Cardiac muscle cell (in vitro differentiated cells and primary cell): ENCODE results near the gene ZNF207. TPM values are rescaled to one million over a fixed set of nuclear protein-coding genes. Genes with fewer than 3 reads are reported as not detected.

Experiments
- DNase-seq, 2 donors: peaks; one replicate each; pipeline versions ENCODE4 v3.0.0 to v3.0.0-alpha.2; 2010 to 2017; ENCODE audit warnings: low read depth in 1 of 2, low spot score in 1 of 2
- H3K27ac ChIP-seq: fragments of 200-600 bp; sonication (generic); 2 replicates; pipeline ENCODE4 v1.5.1; 2016
- H3K27me3 ChIP-seq: fragments of 200-600 bp; sonication (generic); 2 replicates; pipeline ENCODE4 v1.6.0; 2016; ENCODE audit warnings: control low read depth
- H3K36me3 ChIP-seq: fragments of 200-600 bp; sonication (generic); 2 replicates; pipeline ENCODE4 v1.5.1; 2016; ENCODE audit warnings: control low read depth
- H3K4me1 ChIP-seq: fragments of 200-600 bp; sonication (generic); 2 replicates; pipeline ENCODE4 v1.8.1; 2017; ENCODE audit warnings: low read depth, mild to moderate bottlenecking, mixed run types
- H3K4me3 ChIP-seq: fragments of 200-600 bp; sonication (generic); 2 replicates; pipeline ENCODE4 v1.5.1; 2016; ENCODE audit warnings: mild to moderate bottlenecking
- H3K9me3 ChIP-seq: fragments of 200-600 bp; sonication (generic); 2 replicates; pipeline ENCODE4 v1.5.1; 2017; ENCODE audit warnings: low read depth, mild to moderate bottlenecking, control low read depth
- polyA plus RNA-seq: library from polyadenylated mRNA; unstranded; fragments of >200 nt; fragmentation: Nextera tagmentation; extraction: Ambion mirVana; gene quantifications from 2 replicates; pipeline ENCODE4 v1.2.1, GENCODE V29; 2016
- total RNA-seq: library from RNA; depleted of rRNA; stranded (reverse); fragments of >200 nt; gene quantifications from 2 replicates; pipeline ENCODE4 v1.2.3, GENCODE V29; 2016
- TF ChIP-seq, protein P1 (sequence below): IDR thresholded peaks from 2 replicates; pipeline ENCODE4 v1.5.1; 2012; ENCODE audit warnings: low read depth, mild to moderate bottlenecking, low read length

The ZNF207 gene
- total and polyA plus RNA-seq, 2 experiments from 2014 or later: 114 to 135 TPM

DNA sequence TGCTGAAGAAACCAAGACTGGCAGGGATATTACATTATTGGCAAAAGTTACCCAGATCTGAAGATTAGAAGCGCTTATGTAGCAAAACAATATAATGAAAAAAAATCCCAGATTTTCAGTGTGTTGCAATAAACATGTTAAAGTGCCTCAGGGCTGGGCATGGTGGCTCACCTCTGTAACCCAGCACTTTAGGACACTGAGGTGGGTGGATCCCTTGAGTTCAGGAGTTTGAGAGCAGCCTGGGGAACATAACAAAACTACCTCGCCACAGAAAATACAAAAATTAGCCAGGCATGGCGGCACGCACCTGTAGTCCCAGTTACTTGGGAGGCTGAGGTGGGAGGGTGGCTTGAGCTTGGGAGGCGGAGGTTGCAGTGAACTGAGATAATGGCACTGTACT lies 6.8 kb downstream of the ZNF207 start:
- Histone ChIP-seq H3K4me3 (no peak overlapping the region), H3K36me3 (peaks cover 53% of the 10 kb centered on the region)
- DNase-seq: no peak

DNA sequence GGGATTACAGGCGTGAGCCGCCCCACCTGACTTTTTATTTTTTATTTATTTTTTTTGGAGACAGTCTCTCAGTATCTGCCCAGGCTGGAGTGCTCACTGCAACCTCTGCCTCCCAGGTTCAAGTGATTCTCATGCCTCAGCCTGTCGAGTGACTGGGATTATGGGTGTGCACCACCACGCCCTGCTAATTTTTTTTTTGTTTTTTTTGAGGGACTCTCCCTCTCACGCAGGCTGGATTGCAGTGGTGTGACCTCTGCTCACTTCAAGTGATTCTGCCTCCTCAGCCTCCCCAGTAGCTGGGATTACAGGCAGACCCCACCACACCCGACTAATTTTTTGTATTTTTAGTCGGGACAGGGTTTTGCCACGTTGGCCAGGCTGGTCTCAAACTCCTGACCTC lies 7.7 kb downstream of the ZNF207 start:
- peaks cover 62% of the 10 kb centered on the region for H3K36me3 ChIP-seq
- H3K9me3 ChIP-seq: no peaks in the 10 kb centered on the region
- TF ChIP-seq, protein P1, sequence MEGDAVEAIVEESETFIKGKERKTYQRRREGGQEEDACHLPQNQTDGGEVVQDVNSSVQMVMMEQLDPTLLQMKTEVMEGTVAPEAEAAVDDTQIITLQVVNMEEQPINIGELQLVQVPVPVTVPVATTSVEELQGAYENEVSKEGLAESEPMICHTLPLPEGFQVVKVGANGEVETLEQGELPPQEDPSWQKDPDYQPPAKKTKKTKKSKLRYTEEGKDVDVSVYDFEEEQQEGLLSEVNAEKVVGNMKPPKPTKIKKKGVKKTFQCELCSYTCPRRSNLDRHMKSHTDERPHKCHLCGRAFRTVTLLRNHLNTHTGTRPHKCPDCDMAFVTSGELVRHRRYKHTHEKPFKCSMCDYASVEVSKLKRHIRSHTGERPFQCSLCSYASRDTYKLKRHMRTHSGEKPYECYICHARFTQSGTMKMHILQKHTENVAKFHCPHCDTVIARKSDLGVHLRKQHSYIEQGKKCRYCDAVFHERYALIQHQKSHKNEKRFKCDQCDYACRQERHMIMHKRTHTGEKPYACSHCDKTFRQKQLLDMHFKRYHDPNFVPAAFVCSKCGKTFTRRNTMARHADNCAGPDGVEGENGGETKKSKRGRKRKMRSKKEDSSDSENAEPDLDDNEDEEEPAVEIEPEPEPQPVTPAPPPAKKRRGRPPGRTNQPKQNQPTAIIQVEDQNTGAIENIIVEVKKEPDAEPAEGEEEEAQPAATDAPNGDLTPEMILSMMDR: no peak
- DNase-seq: no peak
- H3K27me3 ChIP-seq: no peaks in the 10 kb centered on the region
- H3K27ac ChIP-seq: no peak overlapping the region
- no peak overlapping the region for H3K4me3 ChIP-seq
- H3K4me1 ChIP-seq: peaks cover 16% of the 10 kb centered on the region

More for the DNA sequence above, 6.8 kb downstream of the ZNF207 start:
- Histone ChIP-seq H3K27ac (no peak overlapping the region), H3K27me3 (no peaks in the 10 kb centered on the region), H3K4me1 (peaks cover 23% of the 10 kb centered on the region), H3K9me3 (no peaks in the 10 kb centered on the region)
- TF ChIP-seq, protein P1: no peak

DNA sequence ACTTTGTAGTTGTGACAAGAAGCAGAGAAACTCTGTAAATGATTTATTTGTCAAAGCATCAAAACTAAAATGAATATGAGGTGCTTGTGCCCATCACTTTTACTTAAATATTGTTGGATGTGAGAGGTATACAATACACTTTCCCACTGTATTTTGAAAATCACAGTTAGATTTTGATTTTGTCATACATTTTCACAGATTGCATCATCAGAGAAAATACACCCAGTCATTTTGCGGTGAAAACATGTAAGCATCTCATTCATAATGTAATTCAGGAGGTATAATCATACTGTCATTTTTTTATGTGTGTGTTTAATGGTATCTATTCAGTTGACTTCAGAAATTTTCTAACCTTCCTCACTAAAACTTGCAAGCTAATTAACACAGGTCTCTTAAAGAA lies 11.3 kb downstream of the ZNF207 start:
- Histone ChIP-seq H3K27me3 (no peaks in the 10 kb centered on the region), H3K4me3 (no peak overlapping the region), H3K9me3 (no peaks in the 10 kb centered on the region), H3K27ac (no peak overlapping the region), H3K36me3 (peaks cover 82% of the 10 kb centered on the region), H3K4me1 (no peaks in the 10 kb centered on the region)
- TF ChIP-seq, protein P1: no peak
- no peak for DNase-seq

DNA sequence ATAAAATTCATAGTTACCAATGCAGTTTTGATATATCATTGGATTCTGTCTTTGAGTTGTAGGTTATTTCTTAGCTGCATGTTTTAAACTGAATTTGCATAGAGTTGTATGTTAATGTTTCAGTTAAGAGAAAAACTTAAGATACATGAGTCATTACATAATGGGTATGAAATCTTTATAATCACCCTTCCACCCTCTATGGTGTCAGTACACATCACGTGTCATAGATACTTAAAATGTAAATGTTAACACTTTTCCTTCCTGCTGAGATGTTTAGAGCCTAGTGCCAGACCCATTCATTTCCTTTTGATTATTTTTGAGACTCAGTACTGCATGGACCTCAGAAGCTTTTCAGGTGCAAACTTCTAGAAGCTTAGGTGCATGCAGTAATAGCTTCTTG lies 20.5 kb downstream of the ZNF207 start:
- peaks cover 89% of the 10 kb centered on the region for H3K36me3 ChIP-seq
- no peak overlapping the region for H3K27ac ChIP-seq
- DNase-seq: no peak
- TF ChIP-seq, protein P1: no peak
- peaks cover 3% of the 10 kb centered on the region for H3K4me1 ChIP-seq
- H3K27me3 ChIP-seq: no peaks in the 10 kb centered on the region
- H3K4me3 ChIP-seq: no peak overlapping the region
- H3K9me3 ChIP-seq: no peaks in the 10 kb centered on the region

DNA sequence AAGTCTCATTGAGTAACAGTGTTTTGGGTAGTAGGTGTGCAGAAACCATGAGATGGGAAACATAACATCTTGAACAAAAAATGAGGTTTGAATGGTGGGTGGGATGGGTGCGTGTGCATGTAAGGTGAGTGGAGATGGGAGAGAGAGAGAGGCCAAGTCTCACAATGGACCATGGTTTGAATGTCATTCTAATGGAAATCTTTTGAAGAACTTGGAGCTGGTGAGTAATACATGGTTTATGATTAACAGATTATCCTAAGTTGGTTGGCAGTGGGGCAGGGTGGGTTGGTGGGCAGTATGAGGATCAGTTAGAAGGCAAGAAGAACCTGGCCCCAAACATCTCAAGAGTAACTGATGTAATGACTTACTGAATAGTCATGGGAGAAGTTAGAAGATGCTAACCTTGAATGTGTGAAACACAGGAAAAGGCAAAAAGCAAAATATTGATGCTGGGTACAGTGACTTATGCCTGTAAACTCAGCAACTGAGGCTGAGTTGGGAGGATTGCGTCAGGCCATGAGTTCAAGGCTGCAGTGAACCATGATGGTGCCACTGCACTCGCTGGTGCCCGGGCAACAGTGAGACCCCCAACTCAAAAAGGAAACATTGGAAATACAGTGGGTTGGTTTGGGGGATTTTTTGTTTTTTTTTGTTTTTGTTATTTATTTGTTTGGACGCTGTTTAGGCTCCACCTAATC lies 32.7 kb downstream of the ZNF207 start:
- TF ChIP-seq, protein P1: no peak

More for the DNA sequence above, 32.7 kb downstream of the ZNF207 start:
- H3K36me3 ChIP-seq: peaks cover 41% of the 10 kb centered on the region
- H3K27me3 ChIP-seq: no peaks in the 10 kb centered on the region
- H3K9me3 ChIP-seq: no peaks in the 10 kb centered on the region
- peaks cover 5% of the 10 kb centered on the region for H3K4me1 ChIP-seq
- no peak for DNase-seq
- no peak overlapping the region for H3K4me3 ChIP-seq
- no peak overlapping the region for H3K27ac ChIP-seq
